Activated CD4-positive, alpha-beta T cell treated with anti-CD3 and anti-CD28 coated beads, Interleukin-2, Interleukin-6, amounts not matched to agents 100 ng/mL and 50 ng/mL, durations not matched to agents 16 hours and 8 hours (primary cell): Measurements from ENCODE around the gene CAP2.

Experiments
- DNase-seq: peaks from one replicate; pipeline ENCODE4 v3.0.0-alpha.2; 2020

The CAP2 gene

DNA sequence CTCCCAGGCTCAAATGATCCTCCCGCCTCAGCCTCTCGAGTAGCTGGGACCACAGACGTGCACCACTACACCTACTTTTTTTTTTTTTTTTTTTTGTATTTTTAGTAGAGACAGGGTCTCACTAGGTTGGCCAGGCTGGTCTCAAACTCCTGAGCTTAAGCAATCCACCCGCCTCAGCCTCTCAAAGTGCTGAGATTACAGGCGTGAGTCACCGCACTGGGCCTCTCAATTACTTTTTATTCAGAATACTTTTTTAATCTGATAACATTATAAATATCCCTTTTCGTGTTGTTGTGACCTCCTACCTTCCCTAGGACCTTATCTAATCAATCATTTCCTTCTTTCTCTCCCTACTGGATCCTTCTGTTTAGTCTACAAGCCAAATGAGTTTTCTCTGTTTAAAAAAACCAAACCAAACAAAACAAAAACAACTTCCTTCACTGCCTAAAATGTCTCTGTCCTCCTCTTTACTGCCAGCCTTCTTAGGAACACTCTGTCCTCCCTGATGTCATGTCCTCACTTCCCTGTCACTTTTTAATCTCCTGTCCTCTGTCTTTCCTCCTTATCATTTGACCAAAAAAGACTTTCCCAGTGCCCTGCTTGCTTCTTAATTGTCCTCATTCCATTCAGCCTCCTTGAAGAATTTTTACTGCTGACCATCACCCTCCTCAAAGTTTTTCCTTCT, 85.0 kb downstream of the CAP2 start:
- DNase-seq = no peak

DNA sequence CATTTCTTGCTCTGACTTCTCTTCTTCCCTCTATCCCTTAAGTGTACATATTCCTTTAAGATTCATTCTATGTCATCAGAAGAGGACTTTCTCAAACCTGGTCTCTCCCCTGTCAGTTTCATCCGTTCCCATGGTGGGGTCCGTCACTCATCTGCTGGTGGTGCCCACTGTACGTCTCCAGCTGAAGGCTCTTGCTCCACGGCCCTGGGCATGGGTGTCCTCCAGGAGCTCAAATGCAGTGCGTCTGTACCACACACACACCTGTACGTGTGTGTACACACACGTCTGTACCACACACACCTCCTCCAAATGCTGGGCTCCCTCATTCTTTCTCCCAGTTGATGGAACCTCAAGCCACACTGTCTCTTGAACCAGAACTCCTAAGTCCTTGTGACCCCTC, 85.6 kb downstream of the CAP2 start:
- no peak for DNase-seq

DNA sequence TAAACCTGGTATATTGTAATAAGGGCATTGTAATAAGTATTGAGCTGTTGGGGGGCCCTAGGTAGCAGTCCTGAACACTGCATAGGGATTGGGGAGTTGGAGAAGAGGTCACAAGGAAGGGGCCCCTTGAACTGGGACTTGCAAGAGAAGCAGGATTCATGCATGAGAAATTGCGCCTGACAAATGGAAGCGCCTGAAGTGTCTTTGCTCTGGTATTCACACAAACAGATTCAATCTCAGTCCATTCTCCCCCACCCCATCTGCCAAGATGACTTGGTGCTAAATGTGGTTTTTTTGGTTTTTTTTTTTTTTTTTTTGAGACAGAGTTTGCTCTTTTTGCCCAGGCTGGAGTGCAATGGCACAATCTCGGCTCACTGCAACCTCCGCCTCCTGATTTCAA, 87.1 kb downstream of the CAP2 start:
- DNase-seq = no peak

DNA sequence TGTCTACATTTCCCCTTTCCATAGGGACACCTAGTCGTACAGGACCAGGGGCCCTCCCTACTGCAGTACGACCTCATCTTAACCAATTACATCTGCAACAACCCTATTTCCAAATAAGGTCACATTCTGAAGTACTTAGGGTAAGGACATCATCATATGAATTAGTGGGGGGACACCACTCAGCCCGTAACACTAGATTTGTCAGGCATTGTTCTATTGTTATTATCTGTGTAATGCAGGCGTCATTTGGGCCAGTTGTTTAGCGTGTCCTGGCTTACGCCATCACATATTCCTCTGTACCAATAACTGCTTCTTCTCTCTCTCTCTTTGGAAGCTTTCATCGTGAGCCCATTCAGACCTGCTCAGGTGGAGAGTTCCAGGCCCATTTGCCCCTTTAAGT, 89.3 kb downstream of the CAP2 start:
- no peak for DNase-seq

DNA sequence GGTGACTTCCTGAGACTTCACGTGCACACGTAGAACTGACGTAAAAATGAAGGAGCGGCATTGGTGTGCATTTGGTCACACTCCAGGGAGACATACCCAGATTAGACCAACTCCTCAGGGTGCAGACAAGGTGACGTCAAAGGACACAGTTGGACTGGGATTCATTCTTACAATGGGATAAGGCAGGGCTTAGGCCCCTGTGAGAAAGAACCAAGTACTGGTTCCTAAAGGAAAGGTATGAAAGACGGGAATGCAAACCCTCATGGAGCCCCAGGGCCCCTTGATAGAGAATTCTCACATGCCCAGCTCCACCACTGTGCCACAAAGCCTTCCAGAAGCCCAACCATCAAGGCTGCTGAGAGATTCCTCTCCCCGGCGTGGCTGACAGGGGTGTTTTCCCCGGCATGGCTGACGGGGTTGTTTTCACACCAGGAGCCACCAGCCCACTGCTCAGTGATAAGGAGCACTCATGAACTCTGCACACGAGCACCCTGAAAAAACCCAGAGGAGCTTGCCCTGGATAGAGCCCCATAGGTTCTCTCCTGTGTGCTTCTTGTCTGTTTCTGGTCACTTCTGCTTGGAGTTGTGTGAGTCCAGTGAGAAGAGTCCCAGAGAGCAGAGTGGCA, 90.1 kb downstream of the CAP2 start:
- no peak for DNase-seq

DNA sequence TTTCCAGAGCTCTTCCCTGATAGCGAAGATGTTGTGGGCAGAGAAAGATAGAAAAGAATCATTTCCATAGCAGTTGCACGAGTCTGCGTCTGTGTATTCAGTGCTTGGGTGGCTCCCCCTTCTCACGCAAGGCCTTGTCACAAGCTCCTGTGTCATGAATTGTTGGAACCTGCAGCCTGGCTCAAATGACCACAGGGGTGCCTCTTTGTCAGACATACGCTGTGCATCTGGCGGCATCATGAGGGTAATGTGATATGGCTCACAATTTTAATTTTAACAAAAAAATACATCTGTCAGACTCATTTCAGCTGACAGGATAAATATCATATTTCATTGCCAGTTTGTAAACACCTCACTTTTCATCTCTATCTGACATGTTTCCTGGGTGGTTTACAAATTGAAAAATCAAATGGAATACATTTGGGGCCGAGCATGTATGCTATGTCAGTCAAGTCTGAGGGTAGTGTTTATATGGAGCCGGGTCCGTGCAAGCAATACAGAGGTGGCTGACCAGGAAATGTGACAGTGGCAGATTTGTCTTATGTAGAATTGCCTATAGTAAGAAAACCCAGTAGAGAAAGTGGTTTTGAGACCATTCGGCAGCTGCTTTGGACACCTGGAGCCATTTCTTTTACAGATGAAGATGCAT, 90.9 kb downstream of the CAP2 start:
- DNase-seq = no peak

DNA sequence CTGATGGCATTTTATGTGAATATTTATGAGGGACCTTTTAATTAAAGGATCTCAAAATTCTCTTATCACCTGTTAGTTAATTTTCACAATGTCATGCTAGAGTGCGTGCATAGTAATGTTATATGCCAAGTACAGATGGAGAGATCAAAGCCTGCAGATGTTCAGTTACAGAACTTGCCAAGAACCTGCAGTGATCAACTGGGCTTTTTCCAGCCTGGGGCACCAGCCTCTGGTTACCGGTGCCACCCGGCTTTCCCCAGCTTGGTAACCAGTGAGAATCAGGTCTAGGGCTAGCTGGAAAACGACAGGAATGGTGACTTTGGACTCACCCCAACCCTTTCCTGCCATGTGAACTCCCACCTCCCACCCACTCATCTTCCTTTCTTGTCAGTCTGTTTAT, 91.8 kb downstream of the CAP2 start:
- DNase-seq = no peak

DNA sequence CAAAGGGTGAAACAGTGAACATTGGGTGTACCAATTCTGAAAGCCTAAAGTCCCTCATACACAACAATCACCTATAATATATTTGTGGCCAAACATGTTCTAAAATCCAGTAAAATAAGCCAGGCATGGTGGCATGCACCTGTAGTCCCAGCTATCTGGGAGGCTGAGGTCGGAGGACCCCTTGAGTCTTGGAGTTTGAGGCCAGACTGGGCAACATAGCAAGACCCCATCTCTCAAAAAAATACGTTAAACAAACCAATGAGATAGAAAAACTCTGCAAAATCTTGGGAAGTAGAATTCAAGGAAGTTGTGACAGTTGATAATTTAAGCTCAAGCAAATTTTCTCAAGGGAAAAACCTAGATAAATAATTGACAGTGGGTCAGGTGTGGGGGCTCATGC, 92.6 kb downstream of the CAP2 start:
- no peak for DNase-seq

DNA sequence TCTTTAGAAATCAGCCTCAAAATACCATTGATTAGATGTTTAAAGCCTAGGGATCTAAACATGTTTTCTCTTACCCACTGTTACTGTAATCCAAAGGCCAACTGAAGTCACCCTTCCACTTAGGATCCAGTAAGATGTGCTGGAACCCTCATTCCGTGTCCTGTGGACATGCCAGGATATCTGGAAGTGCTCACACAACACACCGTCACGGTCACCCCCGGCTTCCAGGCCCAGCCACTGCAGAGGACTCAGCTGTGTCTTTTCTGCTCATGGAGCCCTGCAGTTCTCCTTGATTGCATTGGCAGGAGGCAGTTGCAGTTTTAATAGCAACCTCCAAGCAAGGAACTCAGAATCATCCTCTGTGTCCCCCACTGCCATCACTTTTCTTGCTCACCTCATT, 93.3 kb downstream of the CAP2 start:
- no peak for DNase-seq

DNA sequence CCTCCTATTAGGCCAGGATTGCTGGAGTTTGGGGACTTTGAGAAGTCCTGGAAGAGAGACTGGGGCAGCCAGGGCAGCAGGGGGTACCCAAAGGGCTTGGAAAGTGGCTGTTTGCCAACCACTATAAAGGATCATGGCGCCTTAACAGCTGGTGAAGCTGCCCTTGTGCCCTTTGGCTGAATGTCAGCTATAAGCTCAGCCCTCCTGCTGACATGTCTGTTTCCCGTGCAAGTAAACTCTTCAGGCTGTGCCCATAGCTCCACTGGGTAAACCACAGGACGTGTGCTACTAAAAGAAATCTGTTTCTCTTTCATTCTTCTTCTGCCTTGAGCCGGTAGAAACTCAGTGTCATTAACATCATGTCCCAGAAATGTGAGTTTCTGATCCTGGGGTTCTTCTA, 97.3 kb downstream of the CAP2 start:
- DNase-seq = no peak

DNA sequence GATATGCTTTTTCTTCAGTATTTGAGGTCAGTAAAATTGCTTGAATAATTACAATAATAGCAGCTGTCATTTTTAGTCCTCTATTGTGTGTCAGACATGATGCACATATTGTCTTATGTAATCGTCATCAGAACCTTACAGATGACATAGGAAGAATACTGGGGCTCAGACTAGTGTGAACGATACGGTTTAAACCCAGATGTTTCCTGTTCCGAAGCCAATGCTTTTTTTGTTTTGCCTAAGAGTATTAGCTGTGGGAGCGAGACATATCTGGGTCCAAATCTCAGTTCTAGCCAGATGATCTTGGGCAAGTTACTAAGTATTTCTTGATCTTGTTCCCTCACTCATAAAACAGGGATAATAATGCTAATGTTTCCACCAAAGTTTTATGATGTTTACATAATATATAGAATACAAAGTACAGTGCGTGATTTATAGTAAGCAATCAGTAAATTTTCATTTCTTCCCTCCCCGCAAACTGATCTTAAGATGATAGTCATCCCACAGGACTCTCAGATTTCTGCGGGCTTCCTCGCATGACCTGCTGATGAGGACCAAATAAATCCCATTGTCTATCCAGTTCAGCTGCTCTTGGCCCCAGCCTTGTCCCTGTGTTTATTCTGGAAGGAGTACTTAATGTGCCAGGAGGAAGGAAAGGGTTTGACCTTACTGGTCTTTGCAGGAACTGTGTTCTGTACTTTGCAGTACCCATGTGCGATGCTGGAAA, 98.2 kb downstream of the CAP2 start:
- no peak for DNase-seq

DNA sequence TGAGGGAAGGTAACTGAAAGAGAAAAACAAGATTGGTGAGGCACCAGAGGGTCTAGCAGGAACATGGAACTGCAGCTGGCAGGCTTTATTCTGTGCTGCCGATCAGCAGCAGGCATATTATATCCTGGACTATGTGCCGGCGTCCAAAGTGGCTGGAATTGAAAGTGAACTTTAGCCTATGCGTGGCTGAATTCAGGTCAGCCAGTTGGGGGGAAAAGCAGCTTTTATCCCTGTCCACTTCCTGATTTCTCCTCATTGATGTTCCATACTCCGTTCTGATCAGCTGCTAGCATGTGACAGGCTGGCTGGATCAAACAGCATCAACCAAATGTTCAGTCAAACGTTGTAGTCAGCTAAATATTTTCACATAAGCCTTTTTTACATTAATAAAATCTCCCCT, 99.0 kb downstream of the CAP2 start:
- no peak for DNase-seq

DNA sequence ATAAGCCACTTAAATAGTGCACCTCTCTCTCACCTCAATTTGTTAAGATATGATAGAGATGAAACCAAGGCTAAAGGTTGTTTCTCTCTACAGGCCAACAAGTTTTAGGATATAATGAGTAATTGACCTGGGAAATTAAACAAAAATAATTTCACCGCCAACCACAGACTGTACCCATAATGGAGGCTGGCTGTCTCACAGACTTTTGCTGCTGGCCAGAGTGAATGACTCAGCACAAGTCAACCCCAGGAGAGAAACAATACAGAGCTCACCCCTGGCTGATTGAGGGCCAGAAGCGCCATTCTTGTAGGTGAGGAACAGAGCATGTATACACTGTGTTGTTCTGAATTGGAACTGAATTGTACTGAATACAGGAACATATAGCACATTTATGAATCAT, 99.9 kb downstream of the CAP2 start:
- no peak for DNase-seq

DNA sequence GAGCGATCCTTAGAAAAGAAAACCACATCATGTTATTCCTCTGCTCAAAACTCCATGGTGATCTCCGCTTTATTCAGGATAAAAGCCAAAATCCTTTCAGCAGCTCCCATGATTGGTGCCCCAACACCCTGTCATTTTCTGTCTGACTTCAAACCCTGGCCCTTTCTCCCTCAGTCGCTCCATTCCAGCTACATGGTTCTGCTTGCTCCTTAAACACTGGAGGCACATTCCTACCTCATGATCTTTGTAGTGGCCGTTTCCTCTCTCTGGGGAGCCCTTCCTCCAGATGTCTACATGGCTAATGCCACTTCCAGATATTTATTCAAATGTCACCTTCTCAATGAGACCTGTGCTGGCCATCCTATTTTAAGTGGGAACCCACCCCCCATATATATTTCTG, 100.8 kb downstream of the CAP2 start:
- DNase-seq = no peak

DNA sequence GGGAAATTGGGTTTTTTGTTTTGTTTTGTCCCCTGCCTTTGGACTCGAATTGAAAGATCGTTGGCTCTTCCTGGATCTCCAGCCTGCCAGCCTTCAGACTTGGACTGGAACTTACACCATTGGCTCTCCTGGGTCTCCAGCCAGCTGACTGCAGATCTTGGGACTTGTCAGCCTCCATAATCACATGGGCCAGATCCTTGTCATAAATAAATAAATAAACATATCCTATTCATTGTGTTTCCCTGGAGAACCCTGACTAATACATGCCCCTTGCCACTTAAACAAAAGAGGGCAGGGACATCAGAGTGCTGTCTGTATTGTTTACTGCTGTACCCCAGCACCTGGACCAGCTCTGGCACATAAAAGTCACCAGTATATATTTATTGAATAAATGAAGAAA, 101.5 kb downstream of the CAP2 start:
- DNase-seq = no peak

DNA sequence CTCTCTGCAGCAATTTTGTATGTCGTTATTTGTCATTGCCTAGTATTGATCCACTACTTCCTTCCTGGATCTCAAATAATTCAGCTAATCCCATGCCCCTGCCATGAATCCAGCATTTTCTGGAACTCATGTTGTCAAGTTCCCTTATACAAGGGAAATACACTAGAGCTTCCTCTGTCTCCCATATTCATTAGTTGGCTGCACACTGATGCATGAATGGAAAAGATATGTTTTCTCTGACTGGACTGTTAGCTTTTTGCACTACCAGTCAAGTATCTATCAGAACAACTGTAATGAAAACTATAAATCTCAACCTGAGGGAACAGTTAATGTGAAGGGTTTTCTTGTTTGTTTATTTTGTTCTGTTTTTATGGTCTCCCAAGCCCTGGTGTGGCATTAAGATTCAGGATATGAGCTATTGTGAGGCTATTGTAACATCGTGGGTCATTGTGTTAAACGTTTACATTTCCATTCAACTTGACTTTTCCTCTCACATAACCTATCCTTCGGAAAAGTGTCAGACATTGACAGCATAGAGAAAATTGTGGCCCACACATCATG, 104.2 kb downstream of the CAP2 start:
- DNase-seq = no peak

DNA sequence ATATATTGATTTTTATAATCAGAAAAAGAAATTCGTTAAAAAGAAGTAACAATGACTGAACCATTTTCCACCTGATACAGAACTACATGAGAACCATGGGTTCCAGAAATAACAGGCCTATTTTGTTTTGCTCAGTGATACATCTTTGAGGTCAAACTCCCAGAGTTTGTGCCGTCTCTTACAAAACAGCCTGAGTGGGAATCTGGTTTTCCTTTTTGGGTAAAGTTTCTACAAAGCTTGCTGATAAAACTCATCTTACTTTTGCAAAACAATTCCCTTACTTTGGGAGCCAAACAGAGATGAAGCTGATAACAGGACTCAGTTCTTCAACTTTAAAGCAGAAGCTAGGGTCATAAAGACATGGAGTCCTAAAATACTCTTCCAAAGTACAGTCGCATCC, 108.0 kb downstream of the CAP2 start:
- no peak for DNase-seq

DNA sequence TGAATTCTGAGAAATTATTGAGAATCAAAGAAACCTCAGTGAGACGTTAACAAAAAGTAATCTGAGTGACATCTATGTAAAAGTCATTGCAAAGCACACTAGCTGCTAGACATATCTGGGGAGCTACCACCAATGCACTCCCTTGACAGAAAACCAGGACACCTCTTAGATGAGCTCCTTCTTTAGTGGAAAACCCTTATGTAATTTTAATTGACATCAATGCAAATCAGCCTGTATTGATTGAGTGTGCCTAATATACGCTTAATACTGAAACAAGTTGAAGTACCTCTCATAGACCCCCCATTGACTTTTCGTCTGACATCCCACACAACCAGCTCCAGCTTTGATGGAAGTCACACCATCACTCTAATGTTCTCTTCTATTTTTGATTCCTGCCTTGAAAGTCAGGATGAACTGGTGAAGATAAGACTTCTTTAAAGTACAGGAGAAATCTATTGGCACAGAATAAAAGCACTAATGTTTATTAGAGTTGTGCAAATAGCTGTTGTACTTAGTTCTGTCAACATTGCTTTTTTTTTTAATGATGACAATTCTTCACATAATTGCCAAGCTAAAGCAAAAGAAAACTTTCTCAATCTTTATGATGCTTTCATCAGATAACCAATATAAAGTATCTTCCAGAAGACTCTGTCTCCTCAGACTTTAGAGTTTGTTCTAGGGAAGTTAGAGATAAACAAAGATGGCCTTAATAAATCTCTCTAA, 108.7 kb downstream of the CAP2 start:
- no peak for DNase-seq

DNA sequence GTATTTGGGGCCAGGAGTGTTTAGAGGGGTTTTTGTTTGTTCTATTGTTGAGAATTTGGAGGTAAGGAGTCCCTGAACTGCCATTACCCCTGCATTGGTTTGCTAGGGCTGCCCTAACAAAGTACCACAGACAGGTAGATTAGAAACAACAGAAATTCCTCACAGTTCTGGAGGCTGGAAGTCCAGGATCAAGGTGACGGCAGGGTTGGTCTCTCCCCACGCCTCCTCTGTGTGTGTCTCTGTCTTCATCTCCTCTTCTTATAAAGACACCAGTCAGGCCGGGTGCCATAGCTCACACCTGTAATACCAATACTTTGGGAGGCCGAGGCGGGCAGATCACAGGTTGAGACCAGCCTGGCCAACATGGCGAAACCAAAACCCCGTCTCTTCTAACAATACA, 109.7 kb downstream of the CAP2 start:
- DNase-seq = no peak

DNA sequence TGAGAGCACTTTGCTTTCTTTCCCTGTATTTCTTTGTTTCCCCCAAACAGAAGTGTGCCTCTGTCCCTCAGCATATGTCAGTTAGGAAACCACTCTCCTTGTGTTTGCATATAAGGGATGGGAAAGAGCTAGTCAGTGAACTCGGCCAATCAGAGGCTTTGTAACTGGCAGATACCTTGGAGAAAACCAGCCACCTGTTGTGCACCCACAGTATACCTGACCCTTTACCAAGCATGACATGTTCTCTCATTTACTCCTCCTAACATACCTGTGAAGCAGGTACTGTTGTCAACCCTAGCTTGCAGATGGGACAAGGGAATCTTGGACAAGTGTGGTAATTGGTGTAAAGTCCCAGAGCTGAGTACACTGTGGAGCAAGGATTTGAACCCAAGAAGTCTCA, 110.6 kb downstream of the CAP2 start:
- DNase-seq = no peak

DNA sequence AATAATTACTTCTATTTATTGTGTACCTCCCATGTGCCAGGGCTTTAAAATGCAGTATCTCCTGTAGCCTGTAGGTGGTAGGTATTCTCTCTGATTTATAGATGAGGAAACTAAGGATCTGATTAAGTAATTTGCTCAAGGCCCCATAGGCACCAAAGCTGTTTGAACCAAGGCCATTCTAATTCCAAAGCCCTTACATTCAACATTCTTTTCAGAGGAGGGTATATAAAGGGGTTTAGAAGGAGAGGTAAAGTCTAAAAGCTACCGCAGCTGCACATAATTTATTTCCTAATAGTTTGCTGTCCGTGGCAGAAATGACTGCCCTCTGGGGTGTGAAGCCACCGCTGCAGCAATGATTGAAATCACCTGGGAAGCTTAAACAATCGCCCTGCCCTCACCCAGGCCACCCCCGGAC, 111.7 kb downstream of the CAP2 start:
- peak; percentile 6 for DNase-seq

DNA sequence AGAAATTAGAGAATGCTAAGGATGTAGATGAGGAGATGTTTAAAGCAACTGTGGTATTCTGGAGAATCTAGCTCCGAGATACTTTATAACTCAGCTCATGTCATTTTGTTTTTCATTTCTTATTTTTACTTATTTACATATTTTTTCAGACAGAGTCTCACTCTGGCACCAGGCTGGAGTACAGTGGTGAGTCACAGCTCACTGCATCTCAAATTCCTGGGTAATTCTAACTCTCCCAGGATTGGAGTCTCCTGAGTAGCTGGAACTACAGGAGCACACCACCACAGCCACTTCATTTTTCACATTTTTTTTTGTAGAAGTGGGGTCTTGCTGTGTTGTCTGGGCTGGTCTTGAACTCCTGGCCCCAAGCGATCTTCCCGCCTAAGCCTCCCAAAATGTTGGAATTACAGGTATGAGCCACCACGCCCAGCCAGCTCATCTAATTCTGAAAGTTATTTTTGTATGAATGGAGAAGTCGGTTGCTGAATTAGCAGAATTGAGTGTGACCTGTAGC, 112.4 kb downstream of the CAP2 start:
- DNase-seq = no peak

DNA sequence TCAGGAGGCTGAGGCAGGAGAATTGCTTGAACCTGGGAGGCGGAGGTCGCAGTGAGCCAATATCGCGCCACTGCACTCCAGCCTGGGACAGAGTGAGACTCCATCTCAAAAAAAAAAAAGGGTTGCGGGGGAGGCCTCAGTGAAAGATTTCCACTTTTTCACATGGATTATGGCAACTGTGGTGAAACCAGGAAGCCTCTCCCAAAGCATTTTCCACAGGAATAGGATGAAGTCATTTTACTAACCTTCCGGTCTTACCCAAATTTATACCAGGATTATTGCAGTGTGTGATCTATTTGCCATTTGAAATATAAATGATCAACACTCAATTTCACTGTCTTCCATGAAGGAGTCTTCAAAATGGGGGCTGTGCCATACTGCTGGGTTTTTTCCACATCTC, 113.1 kb downstream of the CAP2 start:
- DNase-seq = no peak
